Measurements from ENCODE around the gene TFIP11.

Gene TFIP11

DNA sequence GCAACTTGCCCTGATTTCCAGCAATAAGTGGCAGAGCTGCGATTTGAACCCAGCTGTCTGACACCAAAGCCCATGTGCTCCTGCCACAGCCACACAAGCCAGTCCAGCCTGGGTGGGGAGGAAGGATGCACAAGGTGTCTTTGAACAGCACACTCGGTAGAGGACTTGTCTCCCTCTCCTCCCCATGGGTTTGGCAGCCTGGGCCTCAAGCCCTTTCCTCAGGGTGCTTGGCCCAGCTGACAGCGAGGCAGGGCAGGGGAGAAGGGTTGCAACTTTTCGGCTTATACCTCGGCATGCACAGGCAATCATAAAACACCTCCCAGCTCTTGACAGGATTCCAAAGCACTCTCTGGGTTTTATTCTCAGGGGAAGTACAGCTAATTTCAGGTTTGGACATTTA, 63.9 kb downstream of the TFIP11 start:
- no peak for DNase-seq (ENCODE audit: low spot score)

- DNase-seq (ENCODE audit: low spot score): no peak
Measured at GRCh38 chr22:26447584-26448329, 64.5 kb downstream of the TFIP11 start.

DNA sequence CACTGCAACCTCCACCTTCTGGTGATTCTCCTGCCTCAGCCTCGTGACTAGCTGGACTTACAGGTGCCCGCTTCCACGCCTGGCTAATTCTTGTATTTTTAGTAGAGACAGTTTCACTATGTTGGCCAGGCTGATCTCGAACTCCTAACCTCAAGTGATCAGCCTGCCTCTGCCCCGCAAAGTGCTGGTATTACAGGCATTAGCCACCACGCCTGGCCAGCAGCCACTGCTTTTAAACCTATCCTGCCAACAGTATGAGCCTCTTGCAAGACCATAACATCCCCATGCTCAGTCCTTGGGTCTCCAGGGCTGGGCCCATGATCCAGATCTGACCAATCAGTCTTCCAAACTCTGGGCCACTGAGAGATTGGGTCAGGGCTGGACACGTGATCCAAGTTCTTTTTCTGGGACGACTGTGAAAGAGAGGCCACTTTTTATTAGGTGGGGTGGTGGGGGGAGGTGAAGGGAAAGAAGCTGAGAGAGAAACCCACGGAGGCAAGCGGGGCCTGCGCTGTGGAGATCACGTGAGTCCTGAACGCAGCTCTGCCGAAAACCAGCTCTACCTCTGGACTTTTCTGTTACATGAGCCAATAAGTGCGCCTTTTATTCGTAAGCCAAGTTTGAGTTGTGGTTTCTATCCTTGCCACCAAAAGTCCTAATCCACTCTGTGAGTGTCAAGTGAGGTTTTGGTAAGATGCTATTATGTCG, 65.3 kb downstream of the TFIP11 start:
- DNase-seq (ENCODE audit: low spot score): no peak

DNA sequence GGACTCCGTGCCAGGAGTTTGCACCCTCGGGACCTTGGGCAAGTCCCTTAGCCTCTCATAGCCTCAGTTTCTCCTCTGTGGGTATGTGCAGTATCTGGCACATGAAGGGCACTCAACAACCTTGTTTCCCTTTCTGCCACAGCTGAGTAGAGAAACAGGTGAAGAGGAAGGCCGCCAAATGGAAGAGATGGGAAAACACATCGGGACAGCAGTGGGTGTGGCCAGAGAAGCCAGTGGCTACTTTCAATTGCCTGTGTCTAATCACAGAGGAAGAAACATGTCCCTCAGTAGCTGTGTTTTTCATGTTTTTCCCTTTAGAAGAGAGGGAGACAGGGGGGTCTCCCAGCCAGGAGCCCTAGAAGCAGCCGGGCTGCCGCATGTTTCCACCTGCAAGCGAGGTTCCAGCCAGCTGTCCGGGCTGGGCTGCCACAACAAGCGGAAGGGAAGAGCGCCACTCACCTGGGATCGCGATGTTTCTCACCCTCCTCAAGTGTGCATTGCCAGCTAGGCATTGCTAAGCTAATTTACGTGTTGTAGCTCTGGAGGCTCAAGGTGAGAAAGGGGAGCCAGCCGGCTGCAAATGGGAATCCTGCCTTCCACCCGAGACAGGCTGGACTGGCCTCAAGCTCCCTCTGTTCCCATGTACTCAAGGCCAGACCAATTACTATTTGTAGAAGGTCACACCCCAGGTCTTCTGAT, 66.5 kb downstream of the TFIP11 start:
- DNase-seq (ENCODE audit: low spot score): no peak

DNA sequence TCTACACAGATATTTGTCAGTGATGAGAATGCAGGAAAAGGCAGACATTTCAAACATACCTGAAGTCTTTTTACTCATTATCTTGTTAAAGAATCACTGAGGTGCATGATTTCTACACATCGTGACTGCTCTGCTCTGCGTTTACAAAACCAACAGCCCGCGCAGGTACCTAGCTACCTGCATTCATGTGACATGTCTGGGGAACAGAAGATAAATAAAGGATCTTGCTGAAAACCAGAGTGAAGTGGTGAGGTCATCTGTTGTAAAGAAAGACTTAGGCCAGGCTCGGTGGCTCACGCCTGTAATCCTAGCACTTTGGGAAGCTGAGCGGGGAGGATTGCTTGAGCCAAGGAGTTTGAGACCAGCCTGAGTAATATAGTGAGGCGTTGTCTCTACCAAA, 67.5 kb downstream of the TFIP11 start:
- no peak for DNase-seq (ENCODE audit: low spot score)

- DNase-seq (ENCODE audit: low spot score): no peak
Measured at GRCh38 chr22:26443901-26444690, 68.2 kb downstream of the TFIP11 start.

GRCh38 chr22:26442086-26442756, 70.1 kb downstream of the TFIP11 start:
- DNase-seq (ENCODE audit: low spot score): peak; percentile 37

All from iPS-NIHi11 (cell line).